GM12801 (cell line): ENCODE data around the gene RASSF7.

ENCODE experiments used
- CTCF ChIP-seq: IDR thresholded peaks from one replicate; pipeline ENCODE4 v1.5.1; 2011; ENCODE audit warnings: control low read depth; ENCODE audit not compliant: insufficient read length; ENCODE audit errors: extremely low read depth

The RASSF7 gene

GRCh38 chr11:520428-521176 is 40.2 kb upstream of the RASSF7 start:
- no peak for TF ChIP-seq CTCF

GRCh38 chr11:521177-521688 is 39.5 kb upstream of the RASSF7 start:
- no peak for TF ChIP-seq CTCF

- no peak for TF ChIP-seq CTCF
Measured at GRCh38 chr11:526192-526591, 34.6 kb upstream of the RASSF7 start.

- TF ChIP-seq CTCF, result no peak
Measured at GRCh38 chr11:528166-528814, 32.5 kb upstream of the RASSF7 start.

GRCh38 chr11:528815-529727 is 31.7 kb upstream of the RASSF7 start:
- no peak for TF ChIP-seq CTCF

- TF ChIP-seq CTCF, result no peak
Measured at GRCh38 chr11:529728-530411, 30.9 kb upstream of the RASSF7 start.
